HFF-Myc (cell line): ENCODE measurements around the gene CSF2.
"Not testable (repeated sequence)": the region's sequence is repeated elsewhere in the genome, so short reads cannot be mapped to it uniquely, and the experiment has no call there.

Experiments
- DNase-seq: peaks from one replicate; pipeline ENCODE4 v3.0.0-alpha.2; 2011; ENCODE audit warnings: low read depth; ENCODE audit errors: extremely low read depth
- H3K4me3 ChIP-seq: replicated peaks from 2 replicates; pipeline ENCODE4 v1.5.1; 2011; ENCODE audit warnings: low read depth, mild to moderate bottlenecking, control low read depth, low read length
- CTCF ChIP-seq: IDR thresholded peaks from 2 replicates; pipeline ENCODE4 v1.5.1; 2012; ENCODE audit warnings: mild to moderate bottlenecking, low read depth, low read length, control low read depth; ENCODE audit errors: missing control alignments

The CSF2 gene

GRCh38 chr5:132102944-132103331 lies 29.3 kb downstream of the CSF2 start:
- H3K4me3 ChIP-seq = no peak overlapping the region
- no peak for TF ChIP-seq CTCF
- DNase-seq = no peak

- peak; percentile 81 for DNase-seq
- no peak for TF ChIP-seq CTCF
- H3K4me3 ChIP-seq = no peak overlapping the region
These were observed 29.9 kb downstream of the CSF2 start for GRCh38 chr5:132103332-132103951.

- DNase-seq = no peak
- TF ChIP-seq CTCF = no peak
- H3K4me3 ChIP-seq = no peak overlapping the region
These were observed 30.4 kb downstream of the CSF2 start for GRCh38 chr5:132103969-132104391.

- DNase-seq = no peak
- no peak for TF ChIP-seq CTCF
- H3K4me3 ChIP-seq = no peak overlapping the region
These were observed 31.0 kb downstream of the CSF2 start for GRCh38 chr5:132104556-132104955.

GRCh38 chr5:132105688-132106087 lies 32.1 kb downstream of the CSF2 start:
- no peak for TF ChIP-seq CTCF
- H3K4me3 ChIP-seq = no peak overlapping the region
- no peak for DNase-seq

GRCh38 chr5:132108495-132108894 lies 34.9 kb downstream of the CSF2 start:
- not testable (repeated sequence) for DNase-seq, H3K4me3 ChIP-seq

GRCh38 chr5:132108957-132109356 lies 35.4 kb downstream of the CSF2 start:
- not testable (repeated sequence) for DNase-seq, H3K4me3 ChIP-seq

GRCh38 chr5:132109494-132110053 lies 36.0 kb downstream of the CSF2 start:
- no peak for DNase-seq
- no peak for TF ChIP-seq CTCF

More at GRCh38 chr5:132109494-132110053, 36.0 kb downstream of the CSF2 start:
- no peak overlapping the region for H3K4me3 ChIP-seq
